ENCODE data around the gene ACTA2. TPM values are rescaled to one million over a fixed set of nuclear protein-coding genes. Genes with fewer than 3 reads are reported as not detected.

Gene ACTA2
- total RNA-seq, 1 experiment from 2014 or later: 2.4 TPM

DNA sequence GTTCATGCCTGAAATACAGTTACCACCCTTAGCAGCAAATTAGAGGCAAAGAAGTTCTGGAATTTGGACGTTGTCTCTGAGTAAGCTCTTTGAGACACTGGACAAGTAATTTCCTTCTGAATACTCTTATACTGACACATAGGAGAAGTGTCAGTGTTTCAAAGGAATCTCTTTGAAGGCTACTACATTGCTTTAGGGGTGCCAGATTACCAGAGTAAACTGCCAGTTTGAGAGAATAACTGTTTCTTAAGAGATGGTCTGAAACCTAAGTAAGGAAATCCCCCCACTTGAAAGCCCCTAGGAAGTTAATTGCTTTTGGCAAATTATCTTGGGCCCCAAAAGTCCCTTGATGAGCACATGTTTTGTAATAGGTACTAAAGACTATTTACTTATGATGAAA, 41.4 kb upstream of the ACTA2 start:
- H3K4me1 Mint-ChIP-seq: peaks cover 23 to 24% of the 10 kb centered on the region in 2 experiments
- no peak overlapping the region for H3T11ph ChIP-seq (ENCODE audit: low read length)
- H2AK5ac ChIP-seq (ENCODE audit: insufficient read length, low read length): no peak overlapping the region
- no peak overlapping the region for H2BK120ac ChIP-seq (ENCODE audit: low read depth, low read length, poor library complexity, severe bottlenecking)
- no peak overlapping the region for H3K4me2 ChIP-seq (ENCODE audit: insufficient read depth, insufficient read length, low read length)
- H3K27me3 Mint-ChIP-seq (ENCODE audit: low read depth): peaks cover 35% of the 10 kb centered on the region
- no CpG with 5 or more reads among the region's 1 CpG for WGBS (ENCODE audit: extremely low coverage, insufficient read length, low lambda C conversion rate)
- no peak overlapping the region for H3K27ac ChIP-seq (ENCODE audit: insufficient read length, low read depth, low read length)
- H3K9me3 ChIP-seq (ENCODE audit: control insufficient read depth, low read depth, low read length): no peaks in the 10 kb centered on the region
- H2BK15ac ChIP-seq (ENCODE audit: low read depth, low read length): no peak overlapping the region
- no peak overlapping the region for H3K56ac ChIP-seq (ENCODE audit: insufficient read length, low read depth, low read length)
- 0 out of 5 replicates have a peak, but pooled peaks cover 0 to 2% of the 10 kb centered on the region in 2 experiments for H3K9me3 Mint-ChIP-seq
- no peak overlapping the region for H3K23ac ChIP-seq (ENCODE audit: insufficient read length, low read depth, low read length)
- no peak overlapping the region for H3K9ac ChIP-seq (ENCODE audit: extremely low read depth, insufficient read length, low read length)
- no peak overlapping the region for H2BK20ac ChIP-seq (ENCODE audit: low read depth, low read length, poor library complexity, severe bottlenecking)
- no peaks in the 10 kb centered on the region; a peak in 1 of 7 replicates for H3K36me3 Mint-ChIP-seq (ENCODE audit: insufficient read depth in 1 of 3, low read depth in 3 of 3)
- H2BK5ac ChIP-seq (ENCODE audit: insufficient read length, low read length): no peak overlapping the region
- peaks cover 18% of the 10 kb centered on the region for H3K23me2 ChIP-seq (ENCODE audit: insufficient read length, low read depth, low read length, poor library complexity, severe bottlenecking)
- H3K27ac Mint-ChIP-seq: no peak overlapping the region
- H2BK12ac ChIP-seq (ENCODE audit: insufficient read length, low read depth, low read length): no peak overlapping the region
- no peaks in the 10 kb centered on the region for H4K20me1 ChIP-seq (ENCODE audit: control insufficient read depth, insufficient read depth, insufficient read length)
- no peak overlapping the region for H3K4me3 Mint-ChIP-seq
- H4K8ac ChIP-seq (replicated peaks; ENCODE audit: insufficient read length, low read depth, low read length): no peak overlapping the region
- no peak overlapping the region for H3K4ac ChIP-seq (ENCODE audit: low read depth, low read length)
- DNase-seq: no peak
- H3K18ac ChIP-seq (ENCODE audit: insufficient read length, low read depth, low read length): no peak overlapping the region
- H3K79me2 ChIP-seq (ENCODE audit: insufficient read depth, low read length): no peaks in the 10 kb centered on the region
- H3K79me1 ChIP-seq (ENCODE audit: insufficient read depth, low read depth, low read length, poor library complexity, severe bottlenecking): no peaks in the 10 kb centered on the region
- H3K4me1 ChIP-seq (ENCODE audit: insufficient read depth, low read length): no peaks in the 10 kb centered on the region
- TF ChIP-seq, protein P1, sequence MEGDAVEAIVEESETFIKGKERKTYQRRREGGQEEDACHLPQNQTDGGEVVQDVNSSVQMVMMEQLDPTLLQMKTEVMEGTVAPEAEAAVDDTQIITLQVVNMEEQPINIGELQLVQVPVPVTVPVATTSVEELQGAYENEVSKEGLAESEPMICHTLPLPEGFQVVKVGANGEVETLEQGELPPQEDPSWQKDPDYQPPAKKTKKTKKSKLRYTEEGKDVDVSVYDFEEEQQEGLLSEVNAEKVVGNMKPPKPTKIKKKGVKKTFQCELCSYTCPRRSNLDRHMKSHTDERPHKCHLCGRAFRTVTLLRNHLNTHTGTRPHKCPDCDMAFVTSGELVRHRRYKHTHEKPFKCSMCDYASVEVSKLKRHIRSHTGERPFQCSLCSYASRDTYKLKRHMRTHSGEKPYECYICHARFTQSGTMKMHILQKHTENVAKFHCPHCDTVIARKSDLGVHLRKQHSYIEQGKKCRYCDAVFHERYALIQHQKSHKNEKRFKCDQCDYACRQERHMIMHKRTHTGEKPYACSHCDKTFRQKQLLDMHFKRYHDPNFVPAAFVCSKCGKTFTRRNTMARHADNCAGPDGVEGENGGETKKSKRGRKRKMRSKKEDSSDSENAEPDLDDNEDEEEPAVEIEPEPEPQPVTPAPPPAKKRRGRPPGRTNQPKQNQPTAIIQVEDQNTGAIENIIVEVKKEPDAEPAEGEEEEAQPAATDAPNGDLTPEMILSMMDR (conservative IDR thresholded peaks at IDR 0.05): no peak
- H3K27me3 ChIP-seq (ENCODE audit: insufficient read depth, low read length): no peaks in the 10 kb centered on the region; the same call in 1 of the 2 replicates
- no peak overlapping the region for H2AFZ ChIP-seq (ENCODE audit: low read length)
- no peak overlapping the region for H4K91ac ChIP-seq (ENCODE audit: insufficient read length, low read depth, low read length)
- H3K14ac ChIP-seq (ENCODE audit: insufficient read depth, low read length): no peak overlapping the region
- H4K5ac ChIP-seq (ENCODE audit: insufficient read length, low read depth, low read length): no peak overlapping the region
